AG04450 (cell line): ENCODE measurements around the gene CHAMP1. TPM values are rescaled to one million over a fixed set of nuclear protein-coding genes. Genes with fewer than 3 reads are reported as not detected.

Source experiments
- polyA plus RNA-seq: library from polyadenylated mRNA; depleted of rRNA; stranded (reverse); fragments of >200 nt; gene quantifications from 2 replicates; pipeline ENCODE4 v1.2.3, GENCODE V29; 2011; rRNA removed
- small RNA-seq: library from RNA; depleted of rRNA; stranded (forward); fragments of <200 nt; gene quantifications from one replicate; pipeline ENCODE3, GENCODE V24; 2012; ENCODE audit warnings: low read depth; ENCODE audit not compliant: insufficient read length

The CHAMP1 gene
- polyA plus RNA-seq, 1 experiment, result 57.7 TPM

Small RNA genes within 50 kb of the gene (small RNA-seq; reads per million reads assigned to genes)
- gene MIR4502, result not detected

Other genes starting within 250 kb of the CHAMP1 start
- gene RASA3, start 181.9 kb upstream of the CHAMP1 start, polyA plus RNA-seq, result 25.2 and 26.8 TPM in 2 replicates
- not detected in 2 replicates for gene CFAP97D2, start 135.2 kb upstream of the CHAMP1 start, polyA plus RNA-seq
- 88.2 and 112 TPM in 2 replicates for gene CDC16, start 79.6 kb upstream of the CHAMP1 start, polyA plus RNA-seq
- 52.3 and 60.3 TPM in 2 replicates for gene UPF3A, start 32.9 kb upstream of the CHAMP1 start, polyA plus RNA-seq